ENCODE measurements around the gene TSPAN6. TPM values are rescaled to one million over a fixed set of nuclear protein-coding genes. Genes with fewer than 3 reads are reported as not detected.

Gene TSPAN6
- total and polyA plus RNA-seq, 2 of the 13 experiments (the other 11 are each of a cell fraction or from before 2014, with no cell fraction given) = 78.9 to 133 TPM

GRCh38 chrX:100635040-100635439, 1.6 kb downstream of the TSPAN6 start (continued):
- TF ChIP-seq ZNF646 (CRISPR knock-in tag; IDR thresholded peaks at IDR 0.05) (no peak), RELA (CRISPR knock-in tag; IDR thresholded peaks at IDR 0.05) (no peak), SIN3A (IDR thresholded peaks at IDR 0.05; ENCODE audit: borderline replicate concordance, low read depth, low read length) (no peak), SNAPC5 (CRISPR knock-in tag; IDR thresholded peaks at IDR 0.05; ENCODE audit: borderline replicate concordance) (no peak), ZNF607 (CRISPR knock-in tag; IDR thresholded peaks at IDR 0.05; ENCODE audit: borderline replicate concordance) (no peak)

- Histone ChIP-seq H3K4me3 (replicated peaks in 1 of 3; ENCODE audit: insufficient read depth in 1 of 3, low read depth in 2 of 3, low read length in 3 of 3) (no peak overlapping the region), H3K36me3 (replicated peaks in 1 of 2; ENCODE audit: control insufficient read depth in 1 of 2, insufficient read depth in 2 of 2, low read length in 2 of 2) (peaks cover 2 to 4% of the 10 kb centered on the region in 2 experiments; a peak in 1 of 5 replicates), H4K20me1 (ENCODE audit: insufficient read depth, low read length) (no peaks in the 10 kb centered on the region), H3K9ac (ENCODE audit: insufficient read depth, low read depth, low read length) (no peak overlapping the region), H3K79me2 (ENCODE audit: insufficient read depth, low read length) (no peaks in the 10 kb centered on the region), H3K9me3 (ENCODE audit: low read length) (no peaks in the 10 kb centered on the region), H3K27ac (ENCODE audit: extremely low read length, insufficient read depth, low read length) (no peak overlapping the region), H3K27me3 (ENCODE audit: control insufficient read depth in 1 of 2, insufficient read depth in 2 of 2, low read length in 2 of 2) (no peaks in the 10 kb centered on the region), H2AFZ (ENCODE audit: low read length) (no peak overlapping the region), H3K4me2 (ENCODE audit: low read depth, low read length) (no peak overlapping the region), H3K4me1 (ENCODE audit: insufficient read depth, low read length) (no peaks in the 10 kb centered on the region)
- ChIA-PET CTCF (ENCODE audit: low intra/inter-chr PET ratio, low total read pairs) (no interaction called here), POLR2A (no interaction called here)
- intact Hi-C loops (cut with micrococcal nuclease; ENCODE audit: unreplicated experiment) (no loop called here), in situ Hi-C loops (cut with HindIII; ENCODE audit: extremely low pct_ligation_motif_present, low pct_unique_long_range_greater_than_20kb) (no loop called here)
- TF ChIP-seq SNAPC4 (CRISPR knock-in tag; IDR thresholded peaks at IDR 0.05) = no peak
- TF ChIP-seq POLR2AphosphoS5 (IDR thresholded peaks at IDR 0.05; ENCODE audit: low read depth, low read length) = no peak
- no peak for TF ChIP-seq GTF3A (CRISPR knock-in tag; conservative IDR thresholded peaks at IDR 0.05)
- TF ChIP-seq MED8 (CRISPR knock-in tag; IDR thresholded peaks at IDR 0.05; ENCODE audit: insufficient replicate concordance) = no peak
- TF ChIP-seq MYNN (CRISPR knock-in tag; IDR thresholded peaks at IDR 0.05; ENCODE audit: low read depth) = no peak
- no TSS peak for BruUV-seq (replicated peaks)
- 97% methylated on average over 5 of the region's 5 CpGs for WGBS (ENCODE audit: low lambda C conversion rate)
- no peak for FAIRE-seq
- ATAC-seq = no peak
- no peak for DNase-seq (ENCODE audit: low spot score)
Measured at GRCh38 chrX:100625985-100626491, 10.6 kb downstream of the TSPAN6 start.

Measured in HepG2 (cell line).